Neural progenitor cell (in vitro differentiated cells): ENCODE measurements around the gene KIAA0930.

Experiments
- EZH2phosphoT487 ChIP-seq: fragments of 200-600 bp; sonication (generic); IDR thresholded peaks from 2 replicates; pipeline ENCODE4 v1.6.1; 2017; ENCODE audit warnings: antibody characterized with exemption
- TF ChIP-seq, protein P1 (sequence below): fragments of 200-600 bp; sonication (generic); IDR thresholded peaks from 2 replicates; pipeline ENCODE4 v1.5.1; 2017; ENCODE audit warnings: antibody characterized with exemption, mild to moderate bottlenecking

DNA sequence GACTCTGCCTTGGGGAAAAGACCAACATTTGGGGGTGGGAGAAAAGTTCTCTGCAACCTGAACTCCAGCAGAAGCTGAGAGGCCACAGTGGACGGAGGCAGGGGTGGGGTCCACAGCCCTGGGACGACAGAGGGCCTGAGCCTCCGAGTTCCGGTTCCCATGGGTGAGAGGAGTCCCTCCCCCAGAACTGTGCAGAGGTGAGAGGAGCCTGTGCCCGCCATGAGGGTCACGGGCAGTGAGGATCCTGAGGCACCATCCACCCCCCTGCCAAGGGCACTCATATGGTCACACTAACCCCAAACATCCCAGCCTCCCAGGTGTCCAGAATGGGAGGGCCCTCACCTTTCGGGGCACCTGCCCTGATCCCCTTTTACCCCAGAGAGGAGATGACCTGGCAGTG is 30.5 kb downstream of the KIAA0930 start:
- TF ChIP-seq, protein P1, sequence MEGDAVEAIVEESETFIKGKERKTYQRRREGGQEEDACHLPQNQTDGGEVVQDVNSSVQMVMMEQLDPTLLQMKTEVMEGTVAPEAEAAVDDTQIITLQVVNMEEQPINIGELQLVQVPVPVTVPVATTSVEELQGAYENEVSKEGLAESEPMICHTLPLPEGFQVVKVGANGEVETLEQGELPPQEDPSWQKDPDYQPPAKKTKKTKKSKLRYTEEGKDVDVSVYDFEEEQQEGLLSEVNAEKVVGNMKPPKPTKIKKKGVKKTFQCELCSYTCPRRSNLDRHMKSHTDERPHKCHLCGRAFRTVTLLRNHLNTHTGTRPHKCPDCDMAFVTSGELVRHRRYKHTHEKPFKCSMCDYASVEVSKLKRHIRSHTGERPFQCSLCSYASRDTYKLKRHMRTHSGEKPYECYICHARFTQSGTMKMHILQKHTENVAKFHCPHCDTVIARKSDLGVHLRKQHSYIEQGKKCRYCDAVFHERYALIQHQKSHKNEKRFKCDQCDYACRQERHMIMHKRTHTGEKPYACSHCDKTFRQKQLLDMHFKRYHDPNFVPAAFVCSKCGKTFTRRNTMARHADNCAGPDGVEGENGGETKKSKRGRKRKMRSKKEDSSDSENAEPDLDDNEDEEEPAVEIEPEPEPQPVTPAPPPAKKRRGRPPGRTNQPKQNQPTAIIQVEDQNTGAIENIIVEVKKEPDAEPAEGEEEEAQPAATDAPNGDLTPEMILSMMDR: no peak
- TF ChIP-seq EZH2phosphoT487: no peak
